Stimulated activated CD8-positive, alpha-beta memory T cell treated with anti-CD3 and anti-CD28 coated beads, Interleukin-12 subunit alpha, Interleukin-12 subunit beta, amount 100 ng/mL, for 24 hours (primary cell): ENCODE results near the gene STK10.

Experiments
- DNase-seq: peaks from one replicate; pipeline ENCODE4 v3.0.0-alpha.2; 2020; ENCODE audit errors: extremely low read depth

STK10 gene

DNA sequence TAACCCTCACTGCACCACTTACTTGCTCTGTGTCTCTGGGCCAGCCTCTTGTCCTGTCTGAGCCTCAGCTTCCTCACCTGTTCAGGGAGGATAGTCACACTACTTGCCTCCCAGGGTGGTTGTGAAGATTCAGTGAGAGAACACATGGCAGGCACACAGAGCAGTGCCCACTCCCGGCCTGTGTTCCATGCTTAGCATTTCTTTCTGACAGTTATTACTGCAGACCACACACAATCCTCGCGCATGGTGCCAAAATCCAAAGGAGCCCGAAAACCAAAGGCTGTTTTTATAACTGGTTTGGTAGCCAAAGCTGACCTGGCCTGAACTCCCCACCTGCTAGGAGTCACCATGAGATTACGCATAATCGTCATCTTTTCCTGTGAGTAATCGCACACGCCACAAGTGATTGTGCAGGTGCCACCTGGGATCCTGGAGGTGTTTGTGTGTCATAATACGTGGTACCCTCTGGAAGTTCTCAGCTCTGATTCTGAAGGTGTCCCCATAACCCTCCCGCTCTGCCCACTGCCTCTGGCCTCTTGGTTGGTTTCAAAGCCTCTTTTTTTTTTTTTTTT is 97.0 kb downstream of the STK10 start:
- DNase-seq = no peak

DNA sequence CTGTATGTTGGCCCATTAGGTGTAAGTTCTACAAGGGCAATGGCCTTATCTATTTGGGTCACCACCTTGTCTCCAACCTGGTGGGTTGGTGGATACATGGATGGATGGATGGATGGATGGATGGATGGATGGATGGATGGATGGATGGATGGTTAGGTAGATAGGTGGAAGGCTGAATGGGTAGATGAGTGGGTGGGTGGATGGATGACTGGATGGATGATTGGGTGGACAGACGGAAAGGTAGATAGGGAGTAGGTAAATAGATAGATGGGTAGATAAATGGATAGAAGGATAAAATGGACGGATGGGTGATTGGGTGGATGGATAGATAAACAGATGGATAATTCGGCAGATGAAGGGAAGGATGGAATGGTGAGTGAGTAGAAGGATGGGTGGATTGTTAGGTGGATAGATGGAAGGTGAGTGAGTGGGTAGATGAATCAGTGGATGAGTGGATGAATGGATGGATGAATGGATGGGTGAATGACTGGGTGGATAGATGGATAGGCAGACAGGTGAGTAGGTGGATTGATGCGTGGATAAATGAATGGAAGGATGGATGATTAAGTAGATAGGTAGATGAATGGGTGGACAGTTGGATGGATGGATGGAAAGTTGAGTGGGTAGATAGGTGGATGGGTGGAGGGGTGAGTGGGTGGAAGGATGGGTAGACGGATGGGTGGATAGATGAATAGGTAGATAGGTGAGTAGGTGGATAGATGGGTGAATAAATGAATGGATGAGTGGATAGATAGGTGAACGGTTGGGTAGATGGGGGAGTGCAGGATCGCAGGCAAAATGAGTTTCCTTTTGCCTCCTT is 98.5 kb downstream of the STK10 start:
- no peak for DNase-seq

GRCh38 chr5:172088801-172089200 is 99.2 kb downstream of the STK10 start:
- no peak for DNase-seq

DNA sequence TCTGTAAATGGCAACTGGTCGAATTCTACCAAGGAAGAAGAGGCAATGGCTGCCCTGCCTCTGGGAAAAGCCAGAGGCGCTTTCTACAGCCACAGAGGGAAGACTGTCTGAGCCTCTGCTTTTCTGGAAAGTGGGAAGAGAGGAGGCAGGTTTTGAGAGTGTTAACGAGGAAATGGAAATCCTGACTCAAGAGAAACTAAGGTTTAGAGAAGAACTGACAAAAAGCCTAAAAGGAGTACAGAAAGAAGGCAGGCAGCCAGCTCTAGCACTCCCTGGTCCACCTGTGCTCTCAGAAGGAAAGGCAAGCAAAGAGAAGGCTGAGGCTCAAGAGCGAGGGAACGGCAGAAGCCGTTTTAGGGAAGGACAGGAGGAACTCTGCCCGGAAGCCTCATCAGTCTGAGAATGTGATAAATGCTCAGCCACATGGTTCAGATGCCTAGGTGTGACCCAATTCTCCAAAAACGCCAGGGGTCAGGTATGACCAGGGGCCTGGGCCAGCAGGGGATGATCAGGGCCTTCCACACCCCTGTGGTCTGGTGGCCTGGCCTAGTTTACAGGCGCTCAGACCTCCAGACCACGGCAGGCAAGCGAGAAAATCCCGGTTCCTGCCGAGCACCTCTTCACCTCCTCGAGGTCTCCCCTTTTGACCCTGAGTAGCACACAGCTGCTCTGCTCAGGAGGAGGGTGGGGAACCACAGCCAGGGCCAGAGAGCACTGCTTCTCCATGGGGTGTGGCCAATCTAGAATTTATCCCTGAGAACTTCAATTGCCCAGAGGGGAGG is 101.6 kb downstream of the STK10 start:
- DNase-seq = no peak

- DNase-seq = no peak
These were observed 102.3 kb downstream of the STK10 start for GRCh38 chr5:172085738-172086137.

- no peak for DNase-seq
These were observed 105.8 kb downstream of the STK10 start for GRCh38 chr5:172082180-172082579.

GRCh38 chr5:172079876-172080275 is 108.1 kb downstream of the STK10 start:
- no peak for DNase-seq

GRCh38 chr5:172078726-172079345 is 109.2 kb downstream of the STK10 start:
- no peak for DNase-seq

DNA sequence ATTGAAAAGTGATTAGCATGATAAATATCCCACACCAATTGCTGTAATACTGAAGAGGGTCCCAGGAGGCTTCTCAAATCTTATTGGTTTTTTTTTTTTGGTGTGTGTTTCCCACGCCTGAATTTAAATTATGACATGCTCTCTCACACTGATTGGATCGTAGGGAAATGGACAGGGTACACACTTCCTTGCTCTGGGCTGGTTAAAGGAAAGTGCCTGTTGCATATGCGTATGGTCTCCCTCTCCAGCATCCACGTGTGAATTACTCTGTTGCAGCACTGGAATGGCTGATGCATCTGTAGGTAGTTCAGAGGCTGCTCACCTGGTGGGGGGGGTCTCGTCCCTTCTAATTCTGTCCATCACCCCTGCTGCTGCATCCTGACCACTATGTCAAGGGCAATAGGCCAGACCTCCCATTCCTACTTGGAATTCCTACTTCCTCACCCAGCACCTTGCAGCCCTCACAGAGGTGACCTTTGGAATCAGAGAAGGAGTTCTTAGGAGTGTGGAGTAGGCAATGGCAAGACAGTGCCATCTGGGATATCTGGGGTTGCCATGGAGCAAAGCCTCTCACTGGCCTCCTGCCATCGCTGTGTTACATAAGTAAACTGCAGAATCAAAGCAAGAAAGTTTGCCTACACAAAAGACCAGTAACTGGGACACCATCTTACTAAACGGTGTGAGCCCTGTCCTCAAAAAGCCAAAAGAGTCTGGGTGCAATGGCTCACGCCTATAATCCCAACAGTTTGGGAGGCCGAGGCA is 110.2 kb downstream of the STK10 start:
- DNase-seq = no peak

DNA sequence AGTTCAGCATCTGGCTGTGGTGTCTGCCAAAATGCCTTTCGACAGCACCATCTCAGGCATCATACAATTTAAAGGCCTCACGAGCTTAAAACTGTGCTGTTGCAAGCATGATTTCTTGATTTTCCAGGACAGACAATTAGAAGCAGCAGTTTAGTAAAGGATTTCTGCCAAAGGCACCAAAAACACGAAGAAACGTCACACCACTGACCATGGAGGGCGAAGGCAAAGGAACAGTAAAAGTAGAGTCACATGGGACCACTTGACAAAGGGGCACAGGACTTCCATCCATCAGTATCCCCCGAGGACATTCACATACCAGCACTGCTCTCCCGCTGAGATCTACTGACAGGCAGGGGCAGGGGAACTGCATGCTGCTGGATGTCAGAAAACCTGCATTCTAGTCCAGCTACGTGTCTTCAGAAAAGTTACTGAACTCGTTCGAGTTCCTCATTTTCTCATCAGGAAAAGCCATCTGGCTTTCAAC is 111.2 kb downstream of the STK10 start:
- no peak for DNase-seq

DNA sequence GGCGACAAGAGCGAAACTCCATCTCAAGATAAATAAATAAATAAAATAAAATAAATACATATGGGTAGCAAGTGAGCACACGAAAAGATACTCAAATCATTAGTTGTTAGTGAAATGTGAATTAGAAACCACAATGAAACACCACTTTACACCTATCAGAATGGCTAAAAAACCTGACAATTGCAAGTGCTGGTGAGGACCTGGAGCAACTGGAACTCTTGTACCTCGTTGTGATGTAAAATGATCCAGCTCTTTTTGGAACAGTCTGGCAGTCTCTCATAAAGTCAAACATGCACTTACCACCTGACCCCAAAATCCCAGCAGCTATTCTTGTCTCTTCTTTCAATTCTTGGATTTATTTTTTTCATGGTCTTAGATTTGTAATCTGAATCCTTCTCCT is 112.4 kb downstream of the STK10 start:
- DNase-seq = no peak

DNA sequence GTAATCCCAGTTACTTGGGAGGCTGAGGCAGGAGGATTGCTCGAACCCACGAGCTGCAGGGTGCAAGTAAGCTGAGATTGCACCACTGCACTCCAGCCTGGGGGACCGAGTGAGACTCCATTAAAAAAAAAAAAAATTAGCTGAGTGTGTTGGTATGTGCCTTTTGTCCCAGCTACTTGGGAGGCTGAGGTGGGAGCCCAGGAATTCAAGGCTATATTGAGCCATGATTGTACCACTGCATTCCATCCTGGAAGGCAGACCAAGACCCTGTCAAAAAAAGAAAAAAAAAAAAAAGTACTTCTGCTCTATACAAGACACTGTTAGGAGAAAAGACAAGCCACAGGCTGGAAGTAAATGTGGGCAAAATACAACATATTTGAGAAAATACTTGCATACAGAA is 113.1 kb downstream of the STK10 start:
- no peak for DNase-seq

DNA sequence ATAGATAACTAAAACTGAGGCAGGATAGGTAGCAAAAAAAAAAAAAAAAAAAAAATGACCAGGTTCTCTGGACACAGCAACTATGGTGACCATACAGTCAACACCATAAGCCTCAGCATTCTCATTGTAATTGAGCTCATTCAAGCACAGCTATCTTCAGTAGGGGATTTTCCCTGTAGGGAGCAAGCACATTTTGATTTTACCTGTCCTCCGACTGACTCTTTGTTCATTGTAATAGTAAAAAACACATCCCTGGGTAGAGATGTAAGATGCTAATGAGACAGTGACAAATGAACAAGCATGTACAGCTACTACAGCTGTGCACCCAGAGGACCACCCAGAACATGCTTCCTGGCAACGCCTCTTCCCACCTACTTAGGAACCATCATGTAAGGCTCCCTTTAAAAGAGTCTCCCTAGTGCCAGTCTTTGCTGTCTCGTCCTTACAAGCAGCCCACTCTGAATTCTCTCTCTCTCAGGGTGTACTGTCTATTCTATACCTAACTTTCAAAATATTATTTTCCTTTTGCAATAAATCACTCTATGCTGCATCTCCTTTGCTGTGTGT is 116.6 kb downstream of the STK10 start:
- DNase-seq = no peak

DNA sequence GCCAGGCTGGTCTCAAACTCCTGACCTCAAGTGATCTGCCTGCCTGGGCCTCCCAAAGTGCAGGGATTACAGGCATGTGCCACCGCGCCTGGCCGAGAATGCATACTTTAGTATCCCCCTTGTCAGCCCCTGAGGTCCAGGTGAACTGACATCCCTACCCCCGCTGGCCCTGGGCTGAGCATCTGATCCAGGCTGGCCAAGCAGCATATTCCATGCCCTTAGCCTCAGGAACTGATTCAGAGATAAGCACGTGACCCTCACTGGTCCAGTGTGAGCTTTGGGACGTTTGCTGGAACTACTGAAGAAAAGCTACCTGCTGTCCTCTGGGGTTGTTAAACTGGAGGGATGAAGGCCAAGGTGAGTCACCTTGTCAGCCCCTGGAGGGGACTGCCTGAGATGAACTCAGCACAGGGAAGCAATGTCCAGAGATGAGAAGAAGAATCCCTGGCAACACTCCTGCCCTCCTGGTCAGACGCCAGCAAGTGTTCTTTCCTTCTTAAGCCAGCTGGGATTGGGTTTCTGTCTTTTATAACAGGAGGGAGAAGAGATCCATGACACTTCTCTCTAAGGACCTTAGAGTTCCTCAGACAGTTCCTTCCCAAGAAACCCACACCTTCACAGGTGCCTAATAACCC is 122.5 kb downstream of the STK10 start:
- no peak for DNase-seq

GRCh38 chr5:172064766-172065165 is 123.3 kb downstream of the STK10 start:
- no peak for DNase-seq

- DNase-seq = no peak
These were observed 123.7 kb downstream of the STK10 start for GRCh38 chr5:172064358-172064757.

DNA sequence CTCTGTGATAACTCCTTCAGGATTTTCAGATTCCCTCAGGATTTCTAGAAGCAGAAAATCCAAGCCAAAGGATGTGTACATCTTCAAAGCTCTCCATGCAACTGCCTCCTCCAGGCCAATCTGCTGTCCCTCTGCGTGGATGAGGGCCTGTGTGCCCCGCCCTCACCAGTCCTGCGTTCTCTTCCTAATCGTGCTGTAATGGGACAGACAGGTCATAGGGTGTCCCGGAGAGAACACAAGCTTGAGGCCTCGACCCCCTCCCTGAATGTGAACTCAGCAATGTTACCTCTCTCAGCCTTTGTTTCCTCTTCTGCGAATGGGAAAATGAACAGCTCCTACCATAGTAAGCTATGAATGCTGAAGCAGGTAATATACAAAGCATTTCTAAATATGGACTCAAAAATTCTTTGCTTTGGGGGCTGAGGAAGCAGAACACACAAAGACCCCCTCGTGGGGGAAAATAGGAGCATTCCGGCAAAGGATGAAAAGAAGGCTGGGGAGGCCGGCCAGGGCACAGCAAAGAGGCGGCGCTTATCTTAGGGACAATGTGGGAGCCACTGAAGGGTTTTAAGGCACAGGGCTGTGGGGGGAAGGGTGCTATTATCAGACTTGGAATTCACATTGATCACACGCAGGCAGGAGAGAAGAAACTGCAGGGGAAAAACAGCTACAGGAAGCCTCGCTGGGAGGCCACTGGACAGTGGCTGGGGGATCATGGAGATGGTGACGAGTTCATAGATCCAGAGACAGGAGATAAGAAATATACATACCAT is 124.4 kb downstream of the STK10 start:
- DNase-seq = no peak

DNA sequence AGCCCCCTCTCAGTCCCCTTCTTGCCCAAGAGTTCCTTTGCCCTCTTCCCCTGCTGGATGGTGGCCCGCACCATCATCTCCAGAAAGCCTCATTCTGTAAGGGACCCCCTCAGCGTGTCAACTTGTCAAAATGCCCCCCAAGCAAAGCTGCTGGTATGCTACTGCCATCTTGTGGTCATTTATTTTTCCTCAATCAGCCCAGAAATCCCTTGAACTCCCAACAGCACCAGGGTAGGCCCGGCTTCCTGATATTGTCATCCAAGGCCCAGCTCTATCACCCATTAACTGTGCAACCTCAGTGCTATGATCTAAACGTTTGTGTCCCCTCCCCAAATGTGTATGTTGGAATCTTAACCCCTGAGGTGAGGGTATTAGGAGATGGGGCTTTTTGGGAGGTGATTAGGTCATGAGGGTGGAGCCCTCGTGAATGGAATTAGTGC is 128.3 kb downstream of the STK10 start:
- DNase-seq = no peak

DNA sequence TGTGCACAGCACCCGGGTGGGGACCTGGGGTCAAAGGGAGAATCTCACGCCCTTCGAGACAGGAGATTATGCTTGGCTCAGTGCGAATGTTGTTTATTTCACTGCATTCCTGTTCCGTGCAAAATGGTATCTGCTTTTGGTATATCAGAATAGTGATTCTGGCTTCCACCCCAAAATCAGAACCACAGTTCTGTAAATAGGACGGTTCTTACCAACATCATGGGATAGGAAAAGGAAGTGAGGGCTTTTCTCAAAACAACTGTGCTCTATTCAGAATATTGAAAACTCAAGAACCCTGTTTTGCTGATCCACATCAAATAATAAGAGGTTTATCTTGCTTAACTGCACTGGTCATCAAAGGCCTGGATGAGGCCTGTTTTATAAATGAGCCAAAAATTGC is 129.9 kb downstream of the STK10 start:
- DNase-seq = no peak

GRCh38 chr5:172055996-172056395 is 132.0 kb downstream of the STK10 start:
- DNase-seq = no peak
